Endothelial cell of umbilical vein (primary cell): ENCODE measurements around the gene MOBP. TPM values are rescaled to one million over a fixed set of nuclear protein-coding genes. Genes with fewer than 3 reads are reported as not detected.

Experiments used
- BruUV-seq: library from RNA; stranded (reverse); fragments of 400-500 nt; replicated peaks from 2 replicates; lab custom pipeline; 2021; lab: Mats Ljungman, UMichigan
- CTCF ChIA-PET: fragments of 300-600, 350-600 bp; sonication (Branson Sonifier 250); formaldehyde crosslinking; loops from one replicate; lab custom pipeline; 2021; ENCODE audit warnings: antibody characterized with exemption, inconsistent platforms; lab: Charles Lee
- POLR2A ChIA-PET: fragments of 300-600, 350-600 bp; sonication (Branson Sonifier 250); formaldehyde crosslinking; loops from one replicate; lab custom pipeline; 2021; ENCODE audit warnings: antibody characterized with exemption, inconsistent platforms; lab: Charles Lee
- DNase-seq: peaks from one replicate; pipeline ENCODE4 v3.0.0-alpha.2; 2011; ENCODE audit warnings: low read depth, low spot score
- FAIRE-seq: peaks from 2 replicates; lab custom pipeline; 2011; peaks lifted over from hg19 to GRCh38; lab: Jason Lieb, UNC
- H2AFZ ChIP-seq: 2 replicates; pipeline ENCODE4 v1.6.0; 2012; ENCODE audit warnings: low read depth, low read length, control low read depth, inconsistent platforms
- H3K27ac ChIP-seq: 2 replicates; pipeline ENCODE4 v1.5.1; 2011; ENCODE audit warnings: low read depth, mild to moderate bottlenecking, control low read depth, low read length, moderate library complexity; ENCODE audit not compliant: insufficient read depth
- H3K27me3 ChIP-seq, 2 experiments: 2 replicates each; pipeline versions ENCODE4 v1.6.0 to v1.6.1; 2011; ENCODE audit warnings: low read length in 2 of 2, mixed read lengths in 1 of 2; ENCODE audit not compliant: control insufficient read depth in 2 of 2, insufficient read depth in 2 of 2
- H3K36me3 ChIP-seq, 2 experiments: 2 replicates in 1 of 2; 3 replicates in 1 of 2; pipeline ENCODE4 v1.5.1; 2011; ENCODE audit warnings: low read length in 2 of 2, mild to moderate bottlenecking in 1 of 2, moderate library complexity in 1 of 2; ENCODE audit not compliant: control insufficient read depth in 2 of 2, insufficient read depth in 2 of 2; ENCODE audit errors: extremely low read depth in 1 of 2
- H3K4me1 ChIP-seq: 3 replicates; pipeline ENCODE4 v1.5.1; 2011; ENCODE audit warnings: mild to moderate bottlenecking, low read length; ENCODE audit not compliant: control insufficient read depth, insufficient read depth; ENCODE audit errors: extremely low read depth
- H3K4me2 ChIP-seq: 2 replicates; pipeline ENCODE4 v1.6.1; 2011; ENCODE audit warnings: low read length, control low read depth, mixed read lengths; ENCODE audit not compliant: insufficient read depth
- H3K4me3 ChIP-seq, 3 experiments: fragments of 200-600 bp in 1 of 3; sonication (generic), shearing (Covaris generic) in 1 of 3; replicated peaks in 1 of 3; 2 replicates each; pipeline ENCODE4 v1.5.1; 2011 to 2016; ENCODE audit warnings: control low read depth in 3 of 3, low read length in 3 of 3, mild to moderate bottlenecking in 2 of 3, inconsistent platforms in 1 of 3, low read depth in 1 of 3, moderate library complexity in 1 of 3; ENCODE audit not compliant: insufficient read depth in 1 of 3
- H3K79me2 ChIP-seq: 2 replicates; pipeline ENCODE4 v1.6.0; 2012; ENCODE audit warnings: low read length, inconsistent platforms; ENCODE audit not compliant: control insufficient read depth, insufficient read depth
- H3K9ac ChIP-seq: replicated peaks from 2 replicates; pipeline ENCODE3; 2011; ENCODE audit warnings: low read length, control low read depth; ENCODE audit not compliant: insufficient read depth; ENCODE audit errors: extremely low read depth
- H3K9me1 ChIP-seq: replicated peaks from 3 replicates; pipeline ENCODE4 v1.6.0; 2011; ENCODE audit warnings: mild to moderate bottlenecking, low read length; ENCODE audit not compliant: control insufficient read depth, insufficient read depth; ENCODE audit errors: extremely low read depth
- H3K9me3 ChIP-seq: replicated peaks from 2 replicates; pipeline ENCODE4 v1.5.1; 2012; ENCODE audit warnings: low read length, inconsistent platforms; ENCODE audit not compliant: control insufficient read depth, insufficient read depth
- H4K20me1 ChIP-seq: replicated peaks from 2 replicates; pipeline ENCODE3; 2011; ENCODE audit warnings: mild to moderate bottlenecking, low read length; ENCODE audit not compliant: control insufficient read depth, insufficient read depth; ENCODE audit errors: extremely low read depth
- EZH2 ChIP-seq: IDR thresholded peaks from 2 replicates; pipeline ENCODE4 v1.6.1; 2012; ENCODE audit warnings: borderline replicate concordance, low read depth, mild to moderate bottlenecking, moderate library complexity, low read length, inconsistent platforms; ENCODE audit not compliant: severe bottlenecking
- GATA2 ChIP-seq: IDR thresholded peaks from 2 replicates; pipeline ENCODE4 v1.7.0; 2011; ENCODE audit warnings: low read depth, mild to moderate bottlenecking, moderate library complexity, mixed read lengths, low read length; ENCODE audit not compliant: insufficient read length, insufficient read depth
- JUN ChIP-seq: IDR thresholded peaks from 2 replicates; pipeline ENCODE4 v1.6.1; 2011; ENCODE audit warnings: borderline replicate concordance, low read depth; ENCODE audit not compliant: insufficient read length, insufficient read depth
- MAX ChIP-seq: IDR thresholded peaks from 2 replicates; pipeline ENCODE4 v1.6.1; 2011; ENCODE audit not compliant: insufficient read depth, insufficient read length
- MYC ChIP-seq: IDR thresholded peaks from one replicate; pipeline ENCODE4 v1.6.1; 2011; ENCODE audit warnings: mild to moderate bottlenecking, low read depth, low read length
- POLR2AphosphoS5 ChIP-seq: IDR thresholded peaks from 2 replicates; pipeline ENCODE4 v1.6.1; 2012; ENCODE audit warnings: low read depth, mild to moderate bottlenecking, control low read depth, low read length, moderate library complexity; ENCODE audit not compliant: insufficient read depth
- dilution Hi-C: fragments of 300-500 bp; cut with MboI; formaldehyde crosslinking; loops from one replicate; pipeline ENCODE4 v1.15.0; 2019; ENCODE audit warnings: low sequenced_read_pairs; ENCODE audit not compliant: extremely low pct_ligation_motif_present
- intact Hi-C: fragments of 100-400 bp; cut with micrococcal nuclease; formaldehyde crosslinking; loops from one replicate; pipeline ENCODE4 v1.10.0; 2022
- polyA plus RNA-seq, 4 experiments: library from polyadenylated mRNA; depleted of rRNA in 3 of 4; stranded (reverse) in 3 of 4; unstranded in 1 of 4; fragments of >200 nt; gene quantifications; 2 replicates each; pipeline versions ENCODE4 v1.2.1 to v1.2.3, GENCODE V29; 2011 to 2012; ENCODE audit warnings: missing spikeins in 1 of 4
- total RNA-seq: library from RNA; stranded (reverse); gene quantifications from 2 replicates; pipeline ENCODE4 v1.2.3, GENCODE V29; 2021
- TF ChIP-seq, protein P1 (sequence below), 2 donors: IDR thresholded peaks; 1 replicate in 1 of 2; 2 replicates in 1 of 2; pipeline ENCODE4 v1.5.1; 2011; ENCODE audit warnings: low read length in 2 of 2, mild to moderate bottlenecking in 2 of 2, moderate library complexity in 2 of 2, control low read depth in 1 of 2, inconsistent platforms in 1 of 2, low read depth in 1 of 2; ENCODE audit not compliant: insufficient read depth in 1 of 2; ENCODE audit errors: extremely low read depth in 1 of 2

Gene MOBP
- total and polyA plus RNA-seq, 2 donors (not counting 3 experiments of a cell fraction or from before 2014, with no cell fraction given): 2.0 to 2.3 TPM

DNA sequence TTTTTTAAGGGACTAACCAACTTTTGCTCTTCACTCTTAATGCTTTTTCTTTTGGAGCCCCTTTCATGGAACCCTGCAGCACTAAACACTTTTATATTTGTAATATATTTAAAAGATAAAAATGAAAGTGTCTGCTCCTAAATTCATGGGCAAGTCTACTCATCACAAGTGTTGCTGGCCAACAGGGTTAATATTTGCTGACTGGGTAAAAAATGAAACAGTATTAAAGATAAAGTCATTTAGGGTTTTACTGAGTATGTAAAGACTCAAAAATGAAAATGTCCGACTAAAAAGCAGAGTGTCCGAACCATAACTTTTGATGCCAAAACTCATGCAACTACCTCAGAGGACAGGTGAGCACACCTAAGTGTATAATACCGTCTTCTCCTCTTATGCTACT lies 54.0 kb downstream of the MOBP start:
- no TSS peak for BruUV-seq
- no peaks in the 10 kb centered on the region for H3K27me3 ChIP-seq
- H3K9ac ChIP-seq: no peak overlapping the region
- H3K27ac ChIP-seq: no peak overlapping the region
- H4K20me1 ChIP-seq: no peaks in the 10 kb centered on the region
- H3K9me1 ChIP-seq: no peaks in the 10 kb centered on the region
- TF ChIP-seq GATA2: no peak
- TF ChIP-seq EZH2: no peak
- no peak for TF ChIP-seq POLR2AphosphoS5
- no peak for TF ChIP-seq MYC
- TF ChIP-seq, protein P1, sequence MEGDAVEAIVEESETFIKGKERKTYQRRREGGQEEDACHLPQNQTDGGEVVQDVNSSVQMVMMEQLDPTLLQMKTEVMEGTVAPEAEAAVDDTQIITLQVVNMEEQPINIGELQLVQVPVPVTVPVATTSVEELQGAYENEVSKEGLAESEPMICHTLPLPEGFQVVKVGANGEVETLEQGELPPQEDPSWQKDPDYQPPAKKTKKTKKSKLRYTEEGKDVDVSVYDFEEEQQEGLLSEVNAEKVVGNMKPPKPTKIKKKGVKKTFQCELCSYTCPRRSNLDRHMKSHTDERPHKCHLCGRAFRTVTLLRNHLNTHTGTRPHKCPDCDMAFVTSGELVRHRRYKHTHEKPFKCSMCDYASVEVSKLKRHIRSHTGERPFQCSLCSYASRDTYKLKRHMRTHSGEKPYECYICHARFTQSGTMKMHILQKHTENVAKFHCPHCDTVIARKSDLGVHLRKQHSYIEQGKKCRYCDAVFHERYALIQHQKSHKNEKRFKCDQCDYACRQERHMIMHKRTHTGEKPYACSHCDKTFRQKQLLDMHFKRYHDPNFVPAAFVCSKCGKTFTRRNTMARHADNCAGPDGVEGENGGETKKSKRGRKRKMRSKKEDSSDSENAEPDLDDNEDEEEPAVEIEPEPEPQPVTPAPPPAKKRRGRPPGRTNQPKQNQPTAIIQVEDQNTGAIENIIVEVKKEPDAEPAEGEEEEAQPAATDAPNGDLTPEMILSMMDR (IDR thresholded peaks at IDR 0.05; ENCODE audit: extremely low read depth in 1 of 2, insufficient read depth in 1 of 2, low read depth in 1 of 2, low read length in 2 of 2): no peak
- TF ChIP-seq MAX: no peak
- no peak for TF ChIP-seq JUN
- H2AFZ ChIP-seq: no peak overlapping the region
- no peaks in the 10 kb centered on the region for H3K36me3 ChIP-seq
- CTCF ChIA-PET: interaction anchor here (1.5 kb wide), 1 partner anchor 10 kb away, joined by 5 read pairs; no protein-coding TSS in a partner anchor
- intact Hi-C loops: no loop called here
- peaks cover 8% of the 10 kb centered on the region for H3K4me1 ChIP-seq
- no peak overlapping the region for H3K4me3 ChIP-seq
- H3K79me2 ChIP-seq: no peaks in the 10 kb centered on the region
- no peak for FAIRE-seq
- POLR2A ChIA-PET: no interaction called here
- no peak for DNase-seq
- H3K9me3 ChIP-seq: peaks cover 3% of the 10 kb centered on the region
- no peak overlapping the region for H3K4me2 ChIP-seq
- dilution Hi-C loops: no loop called here
